ENCODE results near the gene MACROH2A1. TPM values are rescaled to one million over a fixed set of nuclear protein-coding genes. Genes with fewer than 3 reads are reported as not detected.

MACROH2A1 gene
- total RNA-seq, 2 donors from 2014 or later: 163 to 252 TPM

- no peaks in the 10 kb centered on the region for H3K4me1 Mint-ChIP-seq (ENCODE audit: low read depth in 2 of 2)
- no peak overlapping the region for H3K27ac Mint-ChIP-seq
- no peaks in the 10 kb centered on the region for H3K27me3 Mint-ChIP-seq
- H3K9me3 Mint-ChIP-seq: no peaks in the 10 kb centered on the region
- no peak for DNase-seq (ENCODE audit: low spot score)
- peaks cover 14% of the 10 kb centered on the region for H3K36me3 Mint-ChIP-seq
- no peak overlapping the region for H3K4me3 Mint-ChIP-seq
- ATAC-seq: no peak
Measured at GRCh38 chr5:135342551-135342875, 56.5 kb downstream of the MACROH2A1 start.

- H3K36me3 Mint-ChIP-seq: peaks cover 14% of the 10 kb centered on the region
- no peaks in the 10 kb centered on the region for H3K4me1 Mint-ChIP-seq (ENCODE audit: low read depth in 2 of 2)
- no peak overlapping the region for H3K27ac Mint-ChIP-seq
Measured at GRCh38 chr5:135341696-135342550, 57.1 kb downstream of the MACROH2A1 start.

DNA sequence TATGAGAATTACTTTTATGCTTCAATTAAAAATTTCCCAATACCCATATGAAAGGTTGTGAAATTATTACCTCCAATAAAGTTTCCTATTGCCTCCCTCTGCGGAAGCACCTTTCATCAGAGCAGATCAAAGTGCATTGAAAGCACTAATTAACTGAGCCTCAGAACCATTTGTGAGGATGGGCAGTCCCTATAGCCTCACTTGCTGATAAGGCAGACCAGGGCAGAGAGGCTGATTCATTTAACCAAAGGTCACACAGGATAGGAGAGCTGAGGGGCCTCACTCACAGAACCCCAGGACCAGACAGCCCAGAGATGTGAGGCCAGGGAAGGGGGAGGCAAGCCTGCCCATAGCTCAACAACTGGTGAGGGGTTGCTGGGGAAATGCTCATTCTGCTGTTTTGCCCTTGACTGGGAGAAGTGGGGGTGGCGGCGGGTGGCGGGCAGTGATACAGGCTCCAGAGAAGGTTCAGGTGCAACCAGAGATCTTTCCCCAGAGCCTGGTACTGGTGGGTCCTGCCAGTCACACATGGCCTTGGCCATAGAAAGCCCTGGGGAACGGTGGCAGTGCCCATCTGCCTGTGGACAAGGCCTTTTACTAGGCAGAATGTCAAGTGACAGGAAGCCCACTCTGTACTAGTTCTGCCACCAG lies 57.9 kb downstream of the MACROH2A1 start:
- H3K9me3 Mint-ChIP-seq: no peaks in the 10 kb centered on the region
- H3K36me3 Mint-ChIP-seq: peaks cover 14% of the 10 kb centered on the region
- no peaks in the 10 kb centered on the region for H3K4me1 Mint-ChIP-seq (ENCODE audit: low read depth in 2 of 2)
- no peak for DNase-seq (ENCODE audit: low spot score)
- no peak overlapping the region for H3K27ac Mint-ChIP-seq
- H3K27me3 Mint-ChIP-seq: no peaks in the 10 kb centered on the region
- no peak overlapping the region for H3K4me3 Mint-ChIP-seq
- ATAC-seq: no peak

More at GRCh38 chr5:135341696-135342550, 57.1 kb downstream of the MACROH2A1 start:
- Mint-ChIP-seq H3K4me3 (no peak overlapping the region), H3K27me3 (no peaks in the 10 kb centered on the region), H3K9me3 (no peaks in the 10 kb centered on the region)
- DNase-seq (ENCODE audit: low spot score): no peak
- ATAC-seq: no peak

- Mint-ChIP-seq H3K36me3 (peaks cover 14% of the 10 kb centered on the region), H3K9me3 (no peaks in the 10 kb centered on the region), H3K4me3 (no peak overlapping the region), H3K27ac (no peak overlapping the region), H3K27me3 (no peaks in the 10 kb centered on the region), H3K4me1 (ENCODE audit: low read depth in 2 of 2) (no peaks in the 10 kb centered on the region)
- DNase-seq (ENCODE audit: low spot score) (no peak), ATAC-seq (no peak)
Measured at GRCh38 chr5:135340568-135340967, 58.5 kb downstream of the MACROH2A1 start.

GRCh38 chr5:135339623-135340022 lies 59.4 kb downstream of the MACROH2A1 start:
- Mint-ChIP-seq H3K27me3 (no peaks in the 10 kb centered on the region), H3K9me3 (no peaks in the 10 kb centered on the region), H3K4me3 (no peak overlapping the region), H3K4me1 (ENCODE audit: low read depth in 2 of 2) (no peaks in the 10 kb centered on the region), H3K36me3 (peaks cover 14% of the 10 kb centered on the region), H3K27ac (no peak overlapping the region)
- DNase-seq (ENCODE audit: low spot score) (no peak), ATAC-seq (no peak)

DNA sequence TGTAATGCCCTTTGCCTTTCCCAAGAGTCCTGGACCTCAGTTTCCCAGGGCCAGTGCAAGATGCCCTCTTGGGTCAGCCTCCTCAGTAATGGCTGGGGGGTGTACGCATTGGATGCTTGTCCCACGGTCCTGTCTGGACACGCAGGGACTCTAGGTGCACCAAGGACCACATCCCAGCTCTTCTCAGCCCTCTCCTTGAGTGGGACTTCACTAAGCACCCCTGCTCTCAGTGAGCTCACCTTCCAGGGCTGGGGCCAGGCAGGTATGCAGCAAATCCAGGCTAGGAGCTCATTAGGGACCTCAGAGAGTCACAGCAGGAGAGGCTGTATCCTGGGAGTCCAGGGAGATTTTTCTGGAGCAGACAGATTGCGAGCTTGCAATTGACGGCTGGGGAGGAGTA lies 59.8 kb downstream of the MACROH2A1 start:
- Mint-ChIP-seq H3K4me1 (ENCODE audit: low read depth in 2 of 2) (no peaks in the 10 kb centered on the region), H3K27me3 (no peaks in the 10 kb centered on the region), H3K27ac (no peak overlapping the region), H3K9me3 (no peaks in the 10 kb centered on the region), H3K36me3 (peaks cover 14% of the 10 kb centered on the region), H3K4me3 (no peak overlapping the region)
- ATAC-seq (no peak), DNase-seq (ENCODE audit: low spot score) (no peak)

DNA sequence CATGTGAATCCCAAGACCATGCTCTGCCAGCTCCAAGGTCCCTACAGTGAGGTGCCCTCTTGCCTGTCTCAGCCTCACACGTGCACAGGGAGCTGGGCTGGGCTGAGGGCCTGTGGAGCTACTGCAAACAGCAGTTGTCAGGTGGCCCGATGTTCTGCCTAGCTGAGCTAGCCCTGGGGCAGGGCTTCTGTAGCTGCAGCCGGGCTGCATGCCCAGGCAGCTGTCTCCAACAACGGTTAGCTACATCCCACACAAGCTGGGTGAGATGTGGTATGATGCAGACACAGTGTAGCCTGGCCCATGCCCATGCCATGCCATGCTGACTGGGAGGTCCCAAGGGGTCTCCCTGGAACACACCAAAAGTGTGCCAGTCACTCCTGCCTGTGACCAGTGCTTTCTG lies 62.0 kb downstream of the MACROH2A1 start:
- Mint-ChIP-seq H3K27me3 (no peaks in the 10 kb centered on the region), H3K9me3 (no peaks in the 10 kb centered on the region), H3K4me3 (no peak overlapping the region), H3K4me1 (ENCODE audit: low read depth in 2 of 2) (no peaks in the 10 kb centered on the region), H3K27ac (no peak overlapping the region), H3K36me3 (no peaks in the 10 kb centered on the region)
- ATAC-seq (peak in 1 of 2 donors; percentile 4), DNase-seq (ENCODE audit: low spot score) (no peak)

DNA sequence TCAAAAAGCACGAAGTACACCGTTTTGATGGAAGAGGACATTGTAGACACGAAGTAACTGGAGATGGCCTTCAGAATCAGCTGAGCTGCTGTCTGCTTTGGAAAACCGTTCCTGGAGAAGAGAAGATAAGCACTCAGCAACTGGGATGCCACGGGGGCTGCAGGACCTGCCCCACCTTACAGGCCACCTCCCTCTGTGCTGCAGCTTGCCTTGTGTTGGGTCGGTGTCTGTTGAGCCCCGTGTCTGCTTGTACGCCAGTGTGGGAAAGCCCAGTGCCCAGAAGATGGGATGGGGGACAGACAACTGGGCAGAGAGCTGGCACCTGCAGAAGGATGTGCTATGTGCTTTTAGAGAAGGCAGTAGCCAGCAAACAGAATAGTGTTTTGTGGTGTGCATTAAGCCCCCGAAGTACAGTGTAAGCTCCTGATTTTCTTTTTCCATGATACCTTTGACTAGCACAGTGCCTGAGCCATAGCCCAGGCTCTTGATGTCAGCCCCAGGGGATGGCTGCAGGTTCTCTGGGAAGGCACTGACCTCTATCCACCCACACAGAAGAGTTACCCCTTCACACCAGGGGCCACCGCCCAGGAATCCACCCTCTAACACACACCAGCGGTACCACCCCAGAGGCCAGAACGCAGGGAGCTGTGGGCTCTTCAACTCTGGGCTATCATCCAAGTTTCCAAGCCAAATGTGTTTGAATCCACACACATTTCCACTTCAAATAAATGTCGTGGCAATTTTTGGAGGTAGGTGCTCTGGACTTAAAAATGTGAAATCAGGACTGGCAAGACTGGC lies 63.8 kb downstream of the MACROH2A1 start:
- no peak for ATAC-seq
- Mint-ChIP-seq H3K9me3 (no peaks in the 10 kb centered on the region), H3K4me1 (ENCODE audit: low read depth in 2 of 2) (no peaks in the 10 kb centered on the region), H3K4me3 (no peak overlapping the region), H3K27ac (no peak overlapping the region), H3K27me3 (no peaks in the 10 kb centered on the region), H3K36me3 (no peaks in the 10 kb centered on the region)
- no peak for DNase-seq (ENCODE audit: low spot score)

DNA sequence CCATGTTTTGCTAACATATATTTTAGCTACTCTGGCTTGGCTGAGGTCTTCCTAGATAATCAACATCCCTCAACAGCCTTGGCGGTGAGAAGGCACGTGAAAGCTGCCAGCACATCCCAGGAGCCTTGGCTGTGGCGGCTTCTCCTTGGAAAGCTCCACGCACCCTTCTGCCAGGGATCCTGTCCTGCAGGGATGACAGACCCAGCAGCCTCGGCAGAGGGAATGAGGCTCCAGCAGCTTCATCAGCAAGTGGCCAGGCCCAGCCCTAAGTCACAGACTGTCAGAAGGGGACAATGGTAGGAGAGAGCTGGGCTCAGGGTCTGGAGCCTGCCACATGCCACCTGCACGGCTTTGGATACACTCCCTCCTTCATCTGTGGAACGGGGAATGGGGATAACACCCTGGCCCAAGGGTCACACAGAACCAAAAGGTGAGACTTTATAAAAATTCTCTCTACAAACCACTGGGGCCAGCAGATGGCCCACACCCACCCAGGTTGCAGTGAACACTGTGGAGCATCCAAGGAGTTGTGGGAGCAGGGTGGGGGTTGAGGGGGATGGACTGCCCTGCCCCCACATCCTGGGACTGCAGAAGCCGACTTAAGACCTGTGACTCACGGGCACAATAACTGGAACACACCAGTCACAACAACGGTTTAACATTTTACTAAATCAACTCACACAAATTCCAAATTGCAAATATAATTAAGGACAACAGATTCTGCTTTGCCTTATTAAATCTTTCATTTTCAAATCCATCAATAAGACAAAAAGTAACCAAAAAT lies 65.1 kb downstream of the MACROH2A1 start:
- H3K4me1 Mint-ChIP-seq (ENCODE audit: low read depth in 2 of 2): no peaks in the 10 kb centered on the region
- no peak overlapping the region for H3K27ac Mint-ChIP-seq
- H3K4me3 Mint-ChIP-seq: no peak overlapping the region
- DNase-seq (ENCODE audit: low spot score) (no peak), ATAC-seq (no peak)
- no peaks in the 10 kb centered on the region for H3K9me3 Mint-ChIP-seq
- H3K27me3 Mint-ChIP-seq: no peaks in the 10 kb centered on the region
- H3K36me3 Mint-ChIP-seq: no peaks in the 10 kb centered on the region

- H3K4me3 Mint-ChIP-seq: no peak overlapping the region
- no peaks in the 10 kb centered on the region for H3K36me3 Mint-ChIP-seq
- no peaks in the 10 kb centered on the region for H3K27me3 Mint-ChIP-seq
- no peak for DNase-seq (ENCODE audit: low spot score)
- H3K9me3 Mint-ChIP-seq: no peaks in the 10 kb centered on the region
- no peak for ATAC-seq
- H3K27ac Mint-ChIP-seq: no peak overlapping the region
- H3K4me1 Mint-ChIP-seq (ENCODE audit: low read depth in 2 of 2): no peaks in the 10 kb centered on the region
Measured at GRCh38 chr5:135332519-135333150, 66.4 kb downstream of the MACROH2A1 start.

- Mint-ChIP-seq H3K27me3 (no peaks in the 10 kb centered on the region), H3K9me3 (no peaks in the 10 kb centered on the region), H3K4me1 (ENCODE audit: low read depth in 2 of 2) (no peaks in the 10 kb centered on the region), H3K36me3 (no peaks in the 10 kb centered on the region), H3K27ac (no peak overlapping the region), H3K4me3 (no peak overlapping the region)
- no peak for DNase-seq (ENCODE audit: low spot score)
- no peak for ATAC-seq
Measured at GRCh38 chr5:135331612-135332011, 67.4 kb downstream of the MACROH2A1 start.

DNA sequence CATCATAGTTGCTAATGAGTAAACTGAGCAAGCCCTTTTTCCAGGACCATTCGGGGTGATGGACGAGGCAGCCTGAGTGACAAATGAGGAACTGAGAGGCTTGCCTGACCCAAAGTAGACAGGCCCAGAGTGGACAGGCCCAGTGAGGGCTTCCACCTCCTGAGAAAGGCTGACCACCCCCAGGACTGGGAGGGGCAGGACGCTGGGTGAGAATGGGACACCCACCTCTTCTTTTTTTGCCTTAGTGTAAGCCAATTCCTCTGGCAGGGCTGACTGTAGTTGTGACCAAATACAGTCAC lies 68.3 kb downstream of the MACROH2A1 start:
- no peaks in the 10 kb centered on the region for H3K36me3 Mint-ChIP-seq
- no peak for DNase-seq (ENCODE audit: low spot score)
- no peak overlapping the region for H3K27ac Mint-ChIP-seq
- no peaks in the 10 kb centered on the region for H3K9me3 Mint-ChIP-seq
- H3K27me3 Mint-ChIP-seq: no peaks in the 10 kb centered on the region
- H3K4me1 Mint-ChIP-seq (ENCODE audit: low read depth in 2 of 2): no peaks in the 10 kb centered on the region
- ATAC-seq: no peak
- no peak overlapping the region for H3K4me3 Mint-ChIP-seq
